Activated CD4-positive, alpha-beta T cell treated with anti-CD3 and anti-CD28 coated beads for 24 hours (primary cell): ENCODE measurements around the gene TGFBRAP1.

ENCODE experiments used
- DNase-seq, 2 donors: peaks; one replicate each; pipeline ENCODE4 v3.0.0-alpha.2; 2020; ENCODE audit warnings: low read depth in 2 of 2

The TGFBRAP1 gene

GRCh38 chr2:105329561-105330495, at the start of gene TGFBRAP1:
TGFBRAP1 (minus strand) TSS chr2:105329735; CDS start chr2:105308301, 21,434 bp downstream.
- DNase-seq, result peak; percentile 19 to 35

- DNase-seq, result no peak
Measured at GRCh38 chr2:105378921-105379383, 49.4 kb upstream of the TGFBRAP1 start.

- DNase-seq, result no peak
Measured at GRCh38 chr2:105378276-105378840, 48.8 kb upstream of the TGFBRAP1 start.

GRCh38 chr2:105377871-105378270, 48.3 kb upstream of the TGFBRAP1 start:
- DNase-seq, result no peak

GRCh38 chr2:105376789-105377240, 47.3 kb upstream of the TGFBRAP1 start:
- no peak for DNase-seq

GRCh38 chr2:105376010-105376409, 46.5 kb upstream of the TGFBRAP1 start:
- DNase-seq, result no peak

GRCh38 chr2:105375001-105375561, 45.5 kb upstream of the TGFBRAP1 start:
- DNase-seq, result no peak

GRCh38 chr2:105373895-105374401, 44.4 kb upstream of the TGFBRAP1 start:
- DNase-seq, result no peak

- DNase-seq, result no peak
Measured at GRCh38 chr2:105373344-105373781, 43.8 kb upstream of the TGFBRAP1 start.

GRCh38 chr2:105371810-105372209, 42.3 kb upstream of the TGFBRAP1 start:
- no peak for DNase-seq

GRCh38 chr2:105371156-105371555, 41.6 kb upstream of the TGFBRAP1 start:
- DNase-seq, result no peak

- DNase-seq, result peak; percentile 77 to 89
Measured at GRCh38 chr2:105369777-105370690, 40.5 kb upstream of the TGFBRAP1 start.

- DNase-seq, result no peak
Measured at GRCh38 chr2:105368759-105369408, 39.3 kb upstream of the TGFBRAP1 start.

GRCh38 chr2:105365206-105365605, 35.7 kb upstream of the TGFBRAP1 start:
- DNase-seq, result no peak

GRCh38 chr2:105364436-105365139, 35.1 kb upstream of the TGFBRAP1 start:
- no peak for DNase-seq

GRCh38 chr2:105362862-105363591, 33.5 kb upstream of the TGFBRAP1 start:
- no peak for DNase-seq

GRCh38 chr2:105361102-105361889, 31.8 kb upstream of the TGFBRAP1 start:
- no peak for DNase-seq

GRCh38 chr2:105358593-105358992, 29.1 kb upstream of the TGFBRAP1 start:
- DNase-seq, result no peak
